OCI-LY1 (cell line): ENCODE measurements around the gene VSIR.

Source experiments
- H2AFZ ChIP-seq: fragments of 200-600 bp; sonication (generic), shearing (Covaris generic); 2 replicates; pipeline ENCODE4 v1.6.0; 2014; ENCODE audit warnings: antibody characterized with exemption, mild to moderate bottlenecking, low read length
- H3F3A ChIP-seq: fragments of 200-600 bp; sonication (generic), shearing (Covaris generic); 2 replicates; pipeline ENCODE4 v1.6.0; 2014; ENCODE audit warnings: mild to moderate bottlenecking, antibody characterized with exemption, low read length, moderate library complexity; ENCODE audit not compliant: insufficient read depth
- H3K27ac ChIP-seq: fragments of 200-600 bp; sonication (generic); 2 replicates; pipeline ENCODE4 v1.5.1; 2014; ENCODE audit warnings: low read length, mixed run types, mild to moderate bottlenecking, low read depth; ENCODE audit not compliant: poor library complexity, severe bottlenecking
- H3K27me3 ChIP-seq: fragments of 200-600 bp; sonication (generic); 2 replicates; pipeline ENCODE4 v1.6.0; 2014; ENCODE audit warnings: antibody characterized with exemption, mild to moderate bottlenecking, low read length, moderate library complexity; ENCODE audit not compliant: insufficient read depth
- H3K36me3 ChIP-seq: fragments of 200-600 bp; sonication (generic); 2 replicates; pipeline ENCODE4 v1.6.1; 2014; ENCODE audit warnings: mild to moderate bottlenecking, antibody characterized with exemption, low read length, moderate library complexity, mixed read lengths; ENCODE audit not compliant: insufficient read depth
- H3K4me1 ChIP-seq: fragments of 200-600 bp; sonication (generic); 2 replicates; pipeline ENCODE4 v1.5.1; 2014; ENCODE audit warnings: mild to moderate bottlenecking, low read length, moderate library complexity; ENCODE audit not compliant: insufficient read depth, severe bottlenecking
- H3K4me2 ChIP-seq: fragments of 200-600 bp; sonication (generic), shearing (Covaris generic); 2 replicates; pipeline ENCODE4 v1.6.1; 2014; ENCODE audit warnings: low read length
- H3K4me3 ChIP-seq: fragments of 200-600 bp; sonication (generic); 2 replicates; pipeline ENCODE4 v1.5.1; 2014; ENCODE audit warnings: low read length, low read depth, mild to moderate bottlenecking, mixed read lengths; ENCODE audit not compliant: poor library complexity, severe bottlenecking
- H3K79me2 ChIP-seq: fragments of 200-600 bp; shearing (Covaris generic); 2 replicates; pipeline ENCODE4 v1.6.1; 2016; ENCODE audit warnings: mixed run types, low read length, mixed read lengths; ENCODE audit not compliant: insufficient read depth
- H3K9ac ChIP-seq: fragments of 200-600 bp; sonication (generic), shearing (Covaris generic); 2 replicates; pipeline ENCODE4 v1.6.1; 2014; ENCODE audit warnings: mild to moderate bottlenecking, low read length, mixed read lengths
- H3K9me2 ChIP-seq: fragments of 200-600 bp; sonication (generic), shearing (Covaris generic); 2 replicates; pipeline ENCODE4 v1.6.1; 2014; ENCODE audit warnings: low read depth, mild to moderate bottlenecking, low read length, mixed read lengths
- H3K9me3 ChIP-seq: fragments of 200-600 bp; shearing (Covaris generic); 2 replicates; pipeline ENCODE4 v1.6.1; 2014; ENCODE audit warnings: low read length, mixed read lengths
- H4K20me1 ChIP-seq: fragments of 200-600 bp; sonication (generic), shearing (Covaris generic); 2 replicates; pipeline ENCODE4 v1.6.0; 2016; ENCODE audit warnings: mild to moderate bottlenecking, low read length; ENCODE audit not compliant: insufficient read depth
- CTCF ChIP-seq: fragments of 200-600 bp; sonication (generic), shearing (Covaris generic); IDR thresholded peaks from 2 replicates; pipeline ENCODE4 v1.5.1; 2017; ENCODE audit warnings: mild to moderate bottlenecking, antibody characterized with exemption, low read length, moderate library complexity, mixed read lengths
- EZH2 ChIP-seq: fragments of 200-600 bp; sonication (generic), shearing (Covaris generic); IDR thresholded peaks from 2 replicates; pipeline ENCODE4 v1.8.0; 2017; ENCODE audit warnings: borderline replicate concordance, mixed run types, mild to moderate bottlenecking, antibody characterized with exemption, low read length, moderate library complexity, mixed read lengths

The VSIR gene

GRCh38 chr10:71737834-71738197 is 35.5 kb downstream of the VSIR start:
- no peak overlapping the region for H2AFZ ChIP-seq
- no peak overlapping the region for H3K4me2 ChIP-seq
- no peaks in the 10 kb centered on the region for H3K9me3 ChIP-seq
- TF ChIP-seq CTCF (no peak), EZH2 (no peak)
- no peaks in the 10 kb centered on the region for H4K20me1 ChIP-seq
- H3K79me2 ChIP-seq, result no peaks in the 10 kb centered on the region
- H3K9me2 ChIP-seq, result no peaks in the 10 kb centered on the region
- H3K36me3 ChIP-seq, result no peaks in the 10 kb centered on the region
- H3K4me3 ChIP-seq, result no peak overlapping the region
- no peak overlapping the region for H3K9ac ChIP-seq
- H3K27me3 ChIP-seq, result peaks cover 7% of the 10 kb centered on the region; the same call in 1 of the 2 replicates
- H3F3A ChIP-seq, result no peaks in the 10 kb centered on the region
- peaks cover 14% of the 10 kb centered on the region for H3K4me1 ChIP-seq
- no peak overlapping the region for H3K27ac ChIP-seq

GRCh38 chr10:71737001-71737833 is 36.1 kb downstream of the VSIR start:
- peaks cover 7% of the 10 kb centered on the region; the same call in 1 of the 2 replicates for H3K27me3 ChIP-seq
- H3K9me3 ChIP-seq, result no peaks in the 10 kb centered on the region
- H3K9me2 ChIP-seq, result no peaks in the 10 kb centered on the region
- H3K4me1 ChIP-seq, result peaks cover 14% of the 10 kb centered on the region
- H3K79me2 ChIP-seq, result no peaks in the 10 kb centered on the region
- H3K36me3 ChIP-seq, result no peaks in the 10 kb centered on the region
- no peaks in the 10 kb centered on the region for H4K20me1 ChIP-seq
- TF ChIP-seq EZH2, result no peak
- no peak for TF ChIP-seq CTCF
- no peak overlapping the region for H3K4me2 ChIP-seq
- no peak overlapping the region for H3K4me3 ChIP-seq
- H3F3A ChIP-seq, result no peaks in the 10 kb centered on the region
- H3K9ac ChIP-seq, result no peak overlapping the region
- H3K27ac ChIP-seq, result no peak overlapping the region
- H2AFZ ChIP-seq, result no peak overlapping the region

GRCh38 chr10:71736570-71736952 is 36.8 kb downstream of the VSIR start:
- Histone ChIP-seq H3K4me2 (no peak overlapping the region), H3K4me3 (no peak overlapping the region), H3K27ac (no peak overlapping the region), H3K9ac (no peak overlapping the region), H3K36me3 (no peaks in the 10 kb centered on the region), H2AFZ (no peak overlapping the region), H3K9me3 (no peaks in the 10 kb centered on the region), H3K4me1 (peaks cover 14% of the 10 kb centered on the region), H3K27me3 (peaks cover 7% of the 10 kb centered on the region; the same call in 1 of the 2 replicates), H3K79me2 (no peaks in the 10 kb centered on the region), H3K9me2 (no peaks in the 10 kb centered on the region), H3F3A (no peaks in the 10 kb centered on the region), H4K20me1 (no peaks in the 10 kb centered on the region)
- no peak for TF ChIP-seq CTCF
- TF ChIP-seq EZH2, result no peak
